HepG2 (cell line): Measurements from ENCODE around the gene HHIPL1. TPM values are rescaled to one million over a fixed set of nuclear protein-coding genes. Genes with fewer than 3 reads are reported as not detected.

ENCODE experiments used
- CBX1 ChIP-seq: IDR thresholded peaks from one replicate; pipeline ENCODE4 v1.6.1; 2016; ENCODE audit warnings: antibody characterized with exemption, low read depth
- CEBPB ChIP-seq: IDR thresholded peaks from 2 replicates; pipeline ENCODE4 v1.6.1; 2011; ENCODE audit warnings: low read depth, low read length, improper control_type of control experiment, borderline replicate concordance
- CHD2 ChIP-seq: IDR thresholded peaks from 2 replicates; pipeline ENCODE4 v1.6.1; 2011; ENCODE audit warnings: low read depth, low read length, improper control_type of control experiment
- DRAP1 ChIP-seq: IDR thresholded peaks from 2 replicates; pipeline ENCODE4 v1.6.1; 2016; ENCODE audit warnings: missing genetic modification reagents, missing compliant biosample characterization
- FOXA3 ChIP-seq: IDR thresholded peaks from 2 replicates; pipeline ENCODE4 v1.6.1; 2016; ENCODE audit warnings: missing genetic modification reagents, missing compliant biosample characterization
- HOXA7 ChIP-seq: sonication (generic); formaldehyde crosslinking; IDR thresholded peaks from 2 replicates; pipeline ENCODE4 v1.8.1; 2022; ENCODE audit warnings: mild to moderate bottlenecking, missing genetic modification reagents, moderate library complexity
- KDM5B ChIP-seq: sonication (generic); formaldehyde crosslinking; IDR thresholded peaks from 2 replicates; pipeline ENCODE4 v1.4.0; 2020; ENCODE audit warnings: missing genetic modification reagents, mild to moderate bottlenecking, borderline replicate concordance
- KLF15 ChIP-seq: sonication (generic); formaldehyde crosslinking; IDR thresholded peaks from 2 replicates; pipeline ENCODE4 v1.8.1; 2023; ENCODE audit warnings: borderline replicate concordance, mild to moderate bottlenecking, inconsistent platforms, missing genetic modification reagents, mixed read lengths
- PRDM10 ChIP-seq: sonication (generic); formaldehyde crosslinking; IDR thresholded peaks from 2 replicates; pipeline ENCODE4 v1.4.0; 2020; ENCODE audit warnings: low read depth, missing genetic modification reagents
- RFX1 ChIP-seq: fragments of 450-650 bp; IDR thresholded peaks from 2 replicates; pipeline ENCODE4 v1.6.1; 2017
- SIX4 ChIP-seq: sonication (generic); formaldehyde crosslinking; IDR thresholded peaks from 2 replicates; pipeline ENCODE4 v1.4.0; 2020; ENCODE audit warnings: missing genetic modification reagents
- SP2 ChIP-seq: sonication (generic); formaldehyde crosslinking; IDR thresholded peaks from 2 replicates; pipeline ENCODE4 v1.5.1; 2020; ENCODE audit warnings: mild to moderate bottlenecking, missing genetic modification reagents
- ZNF274 ChIP-seq: sonication (generic); formaldehyde crosslinking; IDR thresholded peaks from 2 replicates; pipeline ENCODE4 v1.5.1; 2020; ENCODE audit warnings: mild to moderate bottlenecking, missing genetic modification reagents
- ZNF281 ChIP-seq: sonication (generic); formaldehyde crosslinking; IDR thresholded peaks from 2 replicates; pipeline ENCODE4 v1.4.0; 2020; ENCODE audit warnings: missing genetic modification reagents, borderline replicate concordance
- ZNF547 ChIP-seq: sonication (generic); formaldehyde crosslinking; IDR thresholded peaks from 2 replicates; pipeline ENCODE4 v1.5.1; 2020; ENCODE audit warnings: mild to moderate bottlenecking, missing genetic modification reagents
- ZNF709 ChIP-seq: sonication (generic); formaldehyde crosslinking; IDR thresholded peaks from 2 replicates; pipeline ENCODE4 v1.5.0; 2020; ENCODE audit warnings: mild to moderate bottlenecking, missing genetic modification reagents
- ZNF839 ChIP-seq: sonication (generic); formaldehyde crosslinking; IDR thresholded peaks from 2 replicates; pipeline ENCODE4 v1.4.0; 2020; ENCODE audit warnings: missing genetic modification reagents, mild to moderate bottlenecking, borderline replicate concordance
- ZSCAN21 ChIP-seq: sonication (generic); formaldehyde crosslinking; IDR thresholded peaks from 2 replicates; pipeline ENCODE4 v1.8.0; 2022; ENCODE audit warnings: mild to moderate bottlenecking, missing genetic modification reagents, moderate library complexity, borderline replicate concordance
- polyA plus RNA-seq, 8 experiments: library from polyadenylated mRNA; depleted of rRNA in 3 of 8; stranded (reverse) in 7 of 8; unstranded in 1 of 8; fragments of >200 nt; fragmentation: Illumina TruSeq in 4 of 8; extraction: Trizol in 4 of 8; gene quantifications; 2 replicates each; pipeline versions ENCODE4 v1.2.1 to v1.2.3, GENCODE V29; 2011 to 2016; ENCODE audit warnings: low read depth in 4 of 8, missing spikeins in 1 of 8, mixed read lengths in 1 of 8; ENCODE audit not compliant: insufficient read depth in 1 of 8
- total RNA-seq, 5 experiments: library from RNA; depleted of rRNA; stranded (reverse); fragments of >200 nt; fragmentation: Illumina TruSeq; extraction: Trizol; gene quantifications; 2 replicates each; pipeline ENCODE4 v1.2.3, GENCODE V29; 2016; ENCODE audit warnings: low read depth in 1 of 5
- TF ChIP-seq, protein P1 (sequence below): sonication (generic); formaldehyde crosslinking; IDR thresholded peaks from 2 replicates; pipeline ENCODE4 v1.4.0; 2020; ENCODE audit warnings: missing genetic modification reagents; ENCODE audit errors: not compliant biosample characterization
- TF ChIP-seq, protein P2 (sequence below): IDR thresholded peaks from 2 replicates; pipeline ENCODE4 v1.6.1; 2012; ENCODE audit warnings: low read depth, low read length, improper control_type of control experiment

HHIPL1 gene
- total and polyA plus RNA-seq, 2 of the 13 experiments (the other 11 are each of a cell fraction or from before 2014, with no cell fraction given): not detected

- TF ChIP-seq ZNF281 (CRISPR knock-in tag) (no peak), RFX1 (no peak), FOXA3 (0 out of 2 replicates have a peak, but pooled peaks have one; percentile 20), CHD2 (0 out of 2 replicates have a peak, but pooled peaks have one; percentile 32), PRDM10 (CRISPR knock-in tag) (peak; percentile 97), KLF15 (CRISPR knock-in tag) (no peak), ZSCAN21 (CRISPR knock-in tag) (0 out of 2 replicates have a peak, but pooled peaks have one; percentile 13), ZNF709 (CRISPR knock-in tag) (no peak), SP2 (CRISPR knock-in tag) (peak; percentile 92), SIX4 (CRISPR knock-in tag) (peak; percentile 91), DRAP1 (peak; percentile 67), HOXA7 (CRISPR knock-in tag) (no peak), ZNF547 (0 out of 2 replicates have a peak, but pooled peaks have one; percentile 44), ZNF274 (CRISPR knock-in tag) (0 out of 2 replicates have a peak, but pooled peaks have one; percentile 16), KDM5B (0 out of 2 replicates have a peak, but pooled peaks have one; percentile 63), ZNF839 (CRISPR knock-in tag) (no peak), CEBPB (no peak), CBX1 (no peak)
- TF ChIP-seq, protein P1, sequence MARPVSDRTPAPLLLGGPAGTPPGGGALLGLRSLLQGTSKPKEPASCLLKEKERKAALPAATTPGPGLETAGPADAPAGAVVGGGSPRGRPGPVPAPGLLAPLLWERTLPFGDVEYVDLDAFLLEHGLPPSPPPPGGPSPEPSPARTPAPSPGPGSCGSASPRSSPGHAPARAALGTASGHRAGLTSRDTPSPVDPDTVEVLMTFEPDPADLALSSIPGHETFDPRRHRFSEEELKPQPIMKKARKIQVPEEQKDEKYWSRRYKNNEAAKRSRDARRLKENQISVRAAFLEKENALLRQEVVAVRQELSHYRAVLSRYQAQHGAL (CRISPR knock-in tag): no peak
- TF ChIP-seq, protein P2, sequence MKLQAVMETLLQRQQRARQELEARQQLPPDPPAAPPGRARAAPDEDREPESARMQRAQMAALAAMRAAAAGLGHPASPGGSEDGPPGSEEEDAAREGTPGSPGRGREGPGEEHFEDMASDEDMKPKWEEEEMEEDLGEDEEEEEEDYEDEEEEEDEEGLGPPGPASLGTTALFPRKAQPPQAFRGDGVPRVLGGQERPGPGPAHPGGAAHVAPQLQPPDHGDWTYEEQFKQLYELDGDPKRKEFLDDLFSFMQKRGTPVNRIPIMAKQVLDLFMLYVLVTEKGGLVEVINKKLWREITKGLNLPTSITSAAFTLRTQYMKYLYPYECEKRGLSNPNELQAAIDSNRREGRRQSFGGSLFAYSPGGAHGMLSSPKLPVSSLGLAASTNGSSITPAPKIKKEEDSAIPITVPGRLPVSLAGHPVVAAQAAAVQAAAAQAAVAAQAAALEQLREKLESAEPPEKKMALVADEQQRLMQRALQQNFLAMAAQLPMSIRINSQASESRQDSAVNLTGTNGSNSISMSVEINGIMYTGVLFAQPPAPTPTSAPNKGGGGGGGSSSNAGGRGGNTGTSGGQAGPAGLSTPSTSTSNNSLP: no peak
Measured at GRCh38 chr14:99604278-99604765, 40.6 kb upstream of the HHIPL1 start (continued).
